NCI-H345 treated with DMSO at 0.1 percent for 48 hours (cell line): ENCODE data around the gene GCSH.

Experiments used
- DNase-seq: peaks from one replicate; lab custom pipeline; 2025; ENCODE audit not compliant: unreplicated experiment; lab: John Stamatoyannopoulos, UW

Gene GCSH

DNA sequence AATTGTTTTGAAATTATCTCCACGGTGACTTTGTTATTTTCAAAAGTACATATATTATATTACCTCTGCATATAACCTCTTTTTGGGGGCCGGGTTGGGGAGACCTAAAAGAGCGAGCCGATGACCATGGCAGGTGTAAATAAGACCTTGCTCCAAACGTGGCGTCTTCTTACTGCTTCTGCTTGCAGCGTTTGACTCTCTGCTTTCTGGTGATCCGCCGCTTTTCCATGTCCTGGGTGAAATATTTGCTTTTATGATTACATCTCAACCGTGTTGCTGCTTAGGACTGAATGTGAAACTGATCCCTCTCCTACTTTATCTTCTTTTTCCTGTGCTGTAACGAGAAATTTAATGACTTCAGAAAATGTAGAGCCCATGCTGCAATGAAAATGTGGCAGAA lies 42.4 kb downstream of the GCSH start:
- no peak for DNase-seq

DNA sequence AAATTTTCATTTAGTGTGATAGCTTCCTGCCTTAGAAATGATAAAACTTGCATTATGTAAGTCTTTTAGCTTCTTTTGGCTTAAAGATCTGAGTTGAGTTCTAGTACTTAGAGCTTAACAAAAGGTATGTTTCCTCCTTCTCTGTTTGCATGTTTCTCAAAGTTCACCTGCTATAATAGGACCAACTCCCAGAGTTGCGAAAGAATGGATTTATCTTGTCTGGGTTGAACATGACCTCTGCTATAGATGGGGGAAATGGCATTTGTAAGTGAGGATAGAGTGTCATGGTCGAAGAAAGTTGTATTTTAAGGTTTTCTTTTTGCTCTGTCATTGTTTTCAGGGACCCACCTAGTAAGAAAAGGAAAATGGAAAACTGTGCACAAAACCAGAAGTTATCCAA lies 53.4 kb downstream of the GCSH start:
- no peak for DNase-seq

DNA sequence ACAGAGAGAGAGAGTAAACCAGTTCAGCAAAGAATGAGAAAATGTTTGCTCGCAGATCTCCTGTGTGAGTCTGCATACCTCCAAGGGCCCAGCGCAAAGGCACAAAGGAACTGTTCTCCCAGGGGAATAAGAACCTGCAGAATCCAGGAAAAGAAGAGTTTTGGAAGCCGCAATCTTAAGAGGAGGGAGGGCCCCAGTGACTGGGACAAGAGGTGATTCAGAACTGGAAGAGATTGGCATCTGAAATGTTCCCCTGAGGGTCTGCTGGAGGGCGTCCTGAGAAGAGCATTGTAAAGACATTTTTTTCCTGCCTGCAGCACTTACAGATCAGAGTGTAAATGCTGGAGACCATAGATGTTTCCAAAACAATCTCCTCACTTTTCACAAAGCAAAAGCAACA lies 54.5 kb downstream of the GCSH start:
- DNase-seq, result no peak

DNA sequence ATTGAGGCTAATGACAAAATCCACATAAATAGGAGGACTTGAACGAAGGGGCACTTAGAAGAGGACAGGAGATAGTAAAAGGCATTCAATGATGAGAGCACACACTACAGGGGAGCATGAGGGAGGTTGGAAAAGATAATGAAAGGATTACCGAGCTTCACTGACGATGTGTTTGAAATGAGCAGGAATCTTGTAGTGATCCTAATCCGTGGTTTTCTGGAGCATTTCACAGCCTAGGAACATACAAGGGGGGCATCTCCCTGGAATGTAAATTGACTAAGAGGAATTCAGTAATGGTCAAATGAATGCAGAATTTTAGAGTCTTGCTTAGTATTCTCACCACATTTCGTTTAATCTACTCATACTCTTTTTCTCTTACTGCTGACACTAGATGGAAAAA lies 55.4 kb downstream of the GCSH start:
- DNase-seq, result no peak

DNA sequence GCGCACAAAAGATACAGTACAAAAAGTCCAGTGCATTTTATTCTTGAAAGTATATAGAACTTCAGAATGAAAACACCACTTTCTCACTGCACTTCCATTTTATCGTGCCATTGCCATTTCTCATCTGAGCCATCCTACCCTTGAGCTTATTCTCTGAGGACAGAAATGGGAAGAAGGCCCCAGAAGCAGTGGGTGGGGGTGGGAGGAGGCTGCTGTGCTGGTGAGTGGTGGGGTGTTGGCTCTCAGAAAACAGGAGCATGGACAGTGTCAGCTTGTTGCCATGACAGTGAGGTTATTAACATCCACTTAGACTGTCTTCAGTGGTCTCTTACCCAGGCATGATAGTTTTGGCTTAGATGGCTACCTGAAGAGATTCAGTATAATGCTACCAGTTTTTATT lies 56.1 kb downstream of the GCSH start:
- no peak for DNase-seq

DNA sequence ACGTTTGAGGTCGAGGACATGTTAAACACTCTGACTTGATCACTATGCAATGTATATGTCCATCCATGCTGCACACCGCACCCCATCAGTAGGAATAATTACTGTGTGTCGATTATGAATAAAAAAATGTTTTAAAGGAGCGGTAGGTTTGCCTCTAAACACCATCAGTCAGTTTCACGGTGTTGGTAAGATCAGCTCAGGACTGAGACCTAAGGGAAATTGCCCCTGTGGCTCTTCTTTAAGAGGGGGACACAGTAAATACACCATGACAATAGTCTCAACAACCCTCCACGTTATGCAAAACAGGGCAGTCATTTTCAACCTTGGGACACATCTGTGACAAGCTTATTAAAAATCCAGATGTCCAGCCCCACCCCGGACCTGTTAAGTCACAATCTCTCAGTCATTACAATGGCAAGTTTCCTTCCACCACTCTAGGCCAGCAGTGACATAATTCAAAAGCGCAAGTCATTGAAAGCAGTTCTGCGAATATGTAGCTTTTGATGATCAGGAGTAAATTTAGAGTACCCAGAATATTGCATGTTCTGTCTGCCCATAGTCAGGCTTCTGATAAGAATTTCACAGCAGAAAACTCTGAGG lies 59.3 kb downstream of the GCSH start:
- DNase-seq, result no peak

DNA sequence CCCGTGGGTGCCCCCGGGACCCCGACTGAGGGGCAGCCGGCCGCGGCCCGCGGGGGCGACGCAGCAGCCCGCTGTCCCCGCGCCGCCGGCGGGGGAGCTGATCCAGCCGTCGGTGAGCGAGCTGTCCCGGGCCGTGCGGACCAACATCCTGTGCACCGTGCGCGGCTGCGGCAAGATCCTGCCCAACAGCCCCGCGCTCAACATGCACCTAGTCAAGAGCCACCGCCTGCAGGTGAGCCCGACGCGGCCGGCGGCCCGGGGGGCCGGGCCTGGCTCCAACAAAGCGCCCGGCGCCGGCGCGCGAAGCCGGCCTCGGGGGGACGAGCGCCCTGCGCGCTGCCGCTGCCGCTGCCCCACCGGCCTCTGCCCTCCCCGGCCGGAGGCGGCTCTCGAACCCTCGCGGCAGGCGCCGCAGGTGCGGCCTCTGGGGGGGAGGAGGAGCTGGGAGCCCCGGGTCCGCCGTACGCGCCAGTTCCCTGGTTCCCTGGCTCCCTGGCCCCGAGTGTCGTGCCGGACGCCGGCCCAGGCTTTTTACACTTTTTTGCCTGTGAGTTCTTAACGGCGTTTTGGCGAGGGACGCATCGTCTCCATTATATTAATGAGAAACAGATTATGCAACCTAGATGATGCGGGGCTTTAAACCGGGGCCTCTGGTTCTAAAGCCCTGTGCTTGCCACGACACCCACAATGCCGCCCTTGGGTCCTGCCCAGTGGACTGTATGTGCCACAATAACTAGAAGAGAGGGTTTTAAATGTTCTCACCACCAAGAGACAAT lies 60.0 kb downstream of the GCSH start:
- no peak for DNase-seq

DNA sequence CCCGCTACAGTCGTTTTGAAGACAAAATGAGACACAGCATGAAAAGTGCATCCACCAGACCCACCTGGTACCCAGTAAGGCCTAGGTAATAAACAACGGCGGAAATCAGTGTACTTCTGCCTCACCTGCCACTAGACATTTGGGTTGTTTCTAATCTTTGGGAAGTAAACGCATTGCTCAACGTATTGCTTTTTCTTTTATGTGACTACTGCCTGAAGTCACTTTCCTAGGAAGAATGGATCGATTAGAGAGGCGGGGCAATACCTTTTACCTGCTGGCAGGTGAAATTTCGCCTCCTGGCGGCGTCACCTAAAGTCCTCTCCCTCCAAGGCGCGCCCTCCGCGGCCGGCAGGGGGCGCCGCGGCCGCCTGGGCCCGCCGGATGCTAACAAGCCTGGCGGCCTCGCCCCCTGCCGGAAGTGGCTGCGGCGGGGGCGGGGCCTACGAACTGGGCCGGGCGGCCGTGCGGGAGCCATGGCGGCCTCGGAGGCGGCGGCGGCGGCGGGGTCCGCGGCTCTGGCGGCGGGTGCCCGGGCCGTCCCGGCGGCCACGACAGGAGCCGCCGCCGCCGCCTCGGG lies 60.7 kb downstream of the GCSH start, which contains the start of gene ATMIN:
Gene ATMIN (plus strand): TSS at position 445 of the 577 bp plus-strand sequence. CDS start 29 bp downstream, at position 474.
- DNase-seq, result peak; percentile 83
